ENCODE results near the gene CUEDC1. TPM values are rescaled to one million over a fixed set of nuclear protein-coding genes. Genes with fewer than 3 reads are reported as not detected.

CUEDC1 gene
- total and polyA plus RNA-seq, 2 donors (not counting 1 experiment from before 2014, with no cell fraction given) = 0.57 TPM; not detected in 1

- H4K20me1 ChIP-seq (ENCODE audit: control insufficient read depth, insufficient read depth, low read length, poor library complexity, severe bottlenecking) = no peaks in the 10 kb centered on the region
- intact Hi-C loops (cut with micrococcal nuclease) = no loop called here
- no peak overlapping the region for H3K27ac ChIP-seq (ENCODE audit: low read length in 2 of 2)
- H3K36me3 ChIP-seq (replicated peaks in 1 of 2; ENCODE audit: control extremely low read depth in 1 of 2, control insufficient read depth in 1 of 2, extremely low read depth in 1 of 2, insufficient read depth in 2 of 2, low read length in 1 of 2) = no peaks in the 10 kb centered on the region
- DNase-seq = peak; percentile 44
- no peaks in the 10 kb centered on the region for H3K79me2 ChIP-seq (ENCODE audit: control insufficient read depth, insufficient read depth, low read length)
- ChIA-PET CTCF (interaction anchor here (0.7 to 1.4 kb wide), 5 partner anchors 15 to 127 kb away, joined by 3 to 6 read pairs (median 4); no protein-coding TSS in a partner anchor), POLR2A (no interaction called here)
- WGBS (ENCODE audit: insufficient coverage) = 2% methylated on average over 14 of the region's 33 CpGs
- peak overlapping the region; percentile 33 for H3K9ac ChIP-seq (ENCODE audit: low read length)
- Mint-ChIP-seq H3K9me3 (ENCODE audit: insufficient read depth) (no peaks in the 10 kb centered on the region), H3K27ac (no peak overlapping the region), H3K4me1 (peaks cover 20% of the 10 kb centered on the region), H3K27me3 (peaks cover 63% of the 10 kb centered on the region), H3K4me3 (peak overlapping the region; percentile 69)
- peaks cover 0 to 15% (median 0%) of the 10 kb centered on the region in 3 donors for H3K9me3 ChIP-seq (ENCODE audit: control extremely low read depth in 1 of 3, control insufficient read depth in 2 of 3, insufficient read depth in 1 of 3, low read length in 2 of 3)
- H3K4me3 ChIP-seq (ENCODE audit: control extremely low read depth in 1 of 5, extremely low read depth in 1 of 5, insufficient read depth in 1 of 5, low read depth in 2 of 5, low read length in 4 of 5) = peak overlapping the region in 4 of 5 experiments; percentile 3 to 33 (median 17)
- no peak for ATAC-seq (ENCODE audit: low read depth)
- peaks cover 0 to 69% (median 34%) of the 10 kb centered on the region in 4 experiments for H3K27me3 ChIP-seq (replicated peaks in 1 of 4; ENCODE audit: control extremely low read depth in 1 of 4, control insufficient read depth in 3 of 4, insufficient read depth in 4 of 4, low read length in 3 of 4)
- TF ChIP-seq EZH2 (IDR thresholded peaks at IDR 0.05; ENCODE audit: borderline replicate concordance, insufficient read depth, low read depth, low read length, poor library complexity, severe bottlenecking) (no peak), CTCF (IDR thresholded peaks at IDR 0.05) (no peak)
- H3K4me1 ChIP-seq (ENCODE audit: control insufficient read depth in 2 of 2, insufficient read depth in 2 of 2, low read length in 2 of 2) = peaks cover 26 to 28% of the 10 kb centered on the region in 2 donors
- H3K4me2 ChIP-seq (replicated peaks; ENCODE audit: low read depth, low read length, poor library complexity, severe bottlenecking) = peak overlapping the region; percentile 72
- H2AFZ ChIP-seq (ENCODE audit: insufficient read depth, low read depth, low read length, poor library complexity, severe bottlenecking) = peak overlapping the region; percentile 46
Measured at GRCh38 chr17:57874434-57875289, 80.5 kb downstream of the CUEDC1 start.

- CTCF ChIA-PET = interaction anchor here (0.7 to 1.1 kb wide), 2 partner anchors 16 to 126 kb away, joined by 3 read pairs; no protein-coding TSS in a partner anchor
- ATAC-seq (ENCODE audit: low read depth) (no peak), DNase-seq (no peak)
- H3K79me2 ChIP-seq (ENCODE audit: control insufficient read depth, insufficient read depth, low read length) = no peaks in the 10 kb centered on the region
- peak overlapping the region; percentile 69 for H3K4me3 Mint-ChIP-seq
- H4K20me1 ChIP-seq (ENCODE audit: control insufficient read depth, insufficient read depth, low read length, poor library complexity, severe bottlenecking) = no peaks in the 10 kb centered on the region
- no peaks in the 10 kb centered on the region for H3K36me3 ChIP-seq (replicated peaks in 1 of 2; ENCODE audit: control extremely low read depth in 1 of 2, control insufficient read depth in 1 of 2, extremely low read depth in 1 of 2, insufficient read depth in 2 of 2, low read length in 1 of 2)
- H3K4me3 ChIP-seq (ENCODE audit: control extremely low read depth in 1 of 5, extremely low read depth in 1 of 5, insufficient read depth in 1 of 5, low read depth in 2 of 5, low read length in 4 of 5) = no peak overlapping the region
- peaks cover 20% of the 10 kb centered on the region for H3K4me1 Mint-ChIP-seq
- H3K27me3 Mint-ChIP-seq = peaks cover 59% of the 10 kb centered on the region
- POLR2A ChIA-PET = no interaction called here
- H3K4me2 ChIP-seq (replicated peaks; ENCODE audit: low read depth, low read length, poor library complexity, severe bottlenecking) = peak overlapping the region; percentile 72
- peaks cover 0 to 15% (median 0%) of the 10 kb centered on the region in 3 donors for H3K9me3 ChIP-seq (ENCODE audit: control extremely low read depth in 1 of 3, control insufficient read depth in 2 of 3, insufficient read depth in 1 of 3, low read length in 2 of 3)
- no peak overlapping the region for H3K27ac ChIP-seq (ENCODE audit: low read length in 2 of 2)
- peaks cover 28 to 31% of the 10 kb centered on the region in 2 donors for H3K4me1 ChIP-seq (ENCODE audit: control insufficient read depth in 2 of 2, insufficient read depth in 2 of 2, low read length in 2 of 2)
- no peak overlapping the region for H3K27ac Mint-ChIP-seq
- intact Hi-C loops (cut with micrococcal nuclease) = no loop called here
- H3K27me3 ChIP-seq (replicated peaks in 1 of 4; ENCODE audit: control extremely low read depth in 1 of 4, control insufficient read depth in 3 of 4, insufficient read depth in 4 of 4, low read length in 3 of 4) = peaks cover 0 to 66% (median 34%) of the 10 kb centered on the region in 4 experiments
- peak overlapping the region; percentile 33 for H3K9ac ChIP-seq (ENCODE audit: low read length)
- peak overlapping the region; percentile 46 for H2AFZ ChIP-seq (ENCODE audit: insufficient read depth, low read depth, low read length, poor library complexity, severe bottlenecking)
- WGBS (ENCODE audit: insufficient coverage) = 13% methylated on average over 5 of the region's 7 CpGs
- TF ChIP-seq CTCF (IDR thresholded peaks at IDR 0.05) = no peak
- no peak for TF ChIP-seq EZH2 (IDR thresholded peaks at IDR 0.05; ENCODE audit: borderline replicate concordance, insufficient read depth, low read depth, low read length, poor library complexity, severe bottlenecking)
- no peaks in the 10 kb centered on the region for H3K9me3 Mint-ChIP-seq (ENCODE audit: insufficient read depth)
Measured at GRCh38 chr17:57874058-57874419, 81.2 kb downstream of the CUEDC1 start.

Data from B cell (primary cell).